Measurements from ENCODE around the gene ASCL2. TPM values are rescaled to one million over a fixed set of nuclear protein-coding genes. Genes with fewer than 3 reads are reported as not detected.

ASCL2 gene
- total and polyA plus RNA-seq, 2 of the 4 experiments (the other 2 are of a cell fraction), result not detected

DNA sequence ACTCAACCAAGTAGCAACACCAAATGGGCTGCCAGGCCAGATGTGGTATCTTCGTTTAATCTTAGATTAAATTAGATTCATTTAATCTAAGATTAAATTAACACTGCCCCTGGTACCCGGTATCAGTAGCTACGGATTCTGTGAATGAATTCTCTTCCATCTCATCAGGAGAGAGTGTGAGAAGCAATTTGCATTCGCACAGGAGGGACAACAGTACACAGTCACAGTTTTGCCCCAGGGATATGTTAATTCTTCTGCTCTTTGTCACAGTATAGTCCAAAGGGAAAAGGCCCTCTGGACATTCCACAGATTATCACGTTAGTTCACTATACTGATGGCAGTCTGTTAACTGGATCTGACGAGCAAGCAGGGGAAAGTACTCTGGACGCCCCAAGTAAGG, 22.9 kb downstream of the ASCL2 start:
- Histone ChIP-seq H2AK9ac (replicated peaks; ENCODE audit: low read depth, low read length, poor library complexity) (no peak overlapping the region), H2AFZ (replicated peaks; ENCODE audit: low read length, poor library complexity) (no peak overlapping the region), H4K8ac (ENCODE audit: low read depth in 2 of 2, low read length in 2 of 2) (no peak overlapping the region), H3K18ac (ENCODE audit: low read depth, low read length) (no peak overlapping the region), H3K79me1 (ENCODE audit: low read depth in 1 of 2, low read length in 2 of 2) (no peaks in the 10 kb centered on the region), H2BK5ac (ENCODE audit: low read depth, low read length, poor library complexity, severe bottlenecking) (no peak overlapping the region), H2BK15ac (ENCODE audit: low read depth, low read length) (no peak overlapping the region), H3K27me3 (ENCODE audit: control insufficient read depth, insufficient read depth, low read length) (peaks cover 33% of the 10 kb centered on the region), H3K56ac (ENCODE audit: extremely low read depth, insufficient read depth, low read length) (no peak overlapping the region), H3K4me1 (ENCODE audit: control insufficient read depth, insufficient read depth, low read length) (no peaks in the 10 kb centered on the region), H3K4me3 (ENCODE audit: insufficient read depth, low read depth, low read length) (no peak overlapping the region), H3K4me2 (ENCODE audit: low read depth, low read length) (no peak overlapping the region), H3K9ac (ENCODE audit: low read depth, low read length) (no peak overlapping the region), H3K27ac (ENCODE audit: insufficient read depth, low read length) (no peak overlapping the region), H3K9me3 (ENCODE audit: control insufficient read depth, insufficient read depth, low read length) (no peaks in the 10 kb centered on the region), H4K20me1 (ENCODE audit: insufficient read depth, low read length) (no peaks in the 10 kb centered on the region), H3K23ac (ENCODE audit: low read depth, low read length) (no peak overlapping the region), H2BK20ac (ENCODE audit: low read depth, low read length) (no peak overlapping the region), H3K14ac (replicated peaks; ENCODE audit: low read depth, low read length) (no peak overlapping the region), H4K5ac (ENCODE audit: low read depth, low read length) (no peak overlapping the region), H3K4ac (ENCODE audit: low read depth, low read length) (no peak overlapping the region), H4K91ac (ENCODE audit: insufficient read depth, low read depth, low read length) (no peak overlapping the region), H3K9me1 (ENCODE audit: insufficient read depth, low read length) (no peaks in the 10 kb centered on the region), H2AK5ac (ENCODE audit: low read depth, low read length) (no peak overlapping the region), H2BK120ac (ENCODE audit: low read depth, low read length) (no peak overlapping the region), H3K36me3 (ENCODE audit: control insufficient read depth, insufficient read depth, low read length) (no peaks in the 10 kb centered on the region)
- in situ Hi-C loops (cut with MboI; ENCODE audit: low sequenced_read_pairs), result no loop called here
- no peak for DNase-seq
- intact Hi-C loops (cut with micrococcal nuclease), result no loop called here
- ChIA-PET CTCF (no interaction called here), POLR2A (ENCODE audit: unreplicated experiment) (no interaction called here)
- BruUV-seq (replicated peaks), result no TSS peak
- ATAC-seq (ENCODE audit: low read depth), result no peak
- dilution Hi-C loops (cut with HindIII; ENCODE audit: low sequenced_read_pairs, unreplicated experiment), result no loop called here
- WGBS, 2 experiments (ENCODE audit: extremely low coverage in 2 of 2, insufficient read length in 1 of 2), result no CpG with 5 or more reads among the region's 7 CpGs
- TF ChIP-seq CEBPB (IDR thresholded peaks at IDR 0.05; ENCODE audit: low read depth, low read length), result no peak
- TF ChIP-seq, protein P1, sequence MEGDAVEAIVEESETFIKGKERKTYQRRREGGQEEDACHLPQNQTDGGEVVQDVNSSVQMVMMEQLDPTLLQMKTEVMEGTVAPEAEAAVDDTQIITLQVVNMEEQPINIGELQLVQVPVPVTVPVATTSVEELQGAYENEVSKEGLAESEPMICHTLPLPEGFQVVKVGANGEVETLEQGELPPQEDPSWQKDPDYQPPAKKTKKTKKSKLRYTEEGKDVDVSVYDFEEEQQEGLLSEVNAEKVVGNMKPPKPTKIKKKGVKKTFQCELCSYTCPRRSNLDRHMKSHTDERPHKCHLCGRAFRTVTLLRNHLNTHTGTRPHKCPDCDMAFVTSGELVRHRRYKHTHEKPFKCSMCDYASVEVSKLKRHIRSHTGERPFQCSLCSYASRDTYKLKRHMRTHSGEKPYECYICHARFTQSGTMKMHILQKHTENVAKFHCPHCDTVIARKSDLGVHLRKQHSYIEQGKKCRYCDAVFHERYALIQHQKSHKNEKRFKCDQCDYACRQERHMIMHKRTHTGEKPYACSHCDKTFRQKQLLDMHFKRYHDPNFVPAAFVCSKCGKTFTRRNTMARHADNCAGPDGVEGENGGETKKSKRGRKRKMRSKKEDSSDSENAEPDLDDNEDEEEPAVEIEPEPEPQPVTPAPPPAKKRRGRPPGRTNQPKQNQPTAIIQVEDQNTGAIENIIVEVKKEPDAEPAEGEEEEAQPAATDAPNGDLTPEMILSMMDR (conservative IDR thresholded peaks at IDR 0.05; ENCODE audit: low read depth, low read length), result no peak
- TF ChIP-seq, protein P2, sequence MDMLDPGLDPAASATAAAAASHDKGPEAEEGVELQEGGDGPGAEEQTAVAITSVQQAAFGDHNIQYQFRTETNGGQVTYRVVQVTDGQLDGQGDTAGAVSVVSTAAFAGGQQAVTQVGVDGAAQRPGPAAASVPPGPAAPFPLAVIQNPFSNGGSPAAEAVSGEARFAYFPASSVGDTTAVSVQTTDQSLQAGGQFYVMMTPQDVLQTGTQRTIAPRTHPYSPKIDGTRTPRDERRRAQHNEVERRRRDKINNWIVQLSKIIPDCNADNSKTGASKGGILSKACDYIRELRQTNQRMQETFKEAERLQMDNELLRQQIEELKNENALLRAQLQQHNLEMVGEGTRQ (IDR thresholded peaks at IDR 0.05; ENCODE audit: low read depth, low read length), result no peak
- TF ChIP-seq RCOR1 (IDR thresholded peaks at IDR 0.05; ENCODE audit: insufficient replicate concordance, low read length), result no peak
- no peak for TF ChIP-seq SMC3 (IDR thresholded peaks at IDR 0.05; ENCODE audit: low read depth, low read length)
- TF ChIP-seq CHD1 (IDR thresholded peaks at IDR 0.05; ENCODE audit: low read depth, low read length), result no peak
- no peak for TF ChIP-seq MAFK (IDR thresholded peaks at IDR 0.05; ENCODE audit: low read depth, low read length)
- TF ChIP-seq, protein P3, sequence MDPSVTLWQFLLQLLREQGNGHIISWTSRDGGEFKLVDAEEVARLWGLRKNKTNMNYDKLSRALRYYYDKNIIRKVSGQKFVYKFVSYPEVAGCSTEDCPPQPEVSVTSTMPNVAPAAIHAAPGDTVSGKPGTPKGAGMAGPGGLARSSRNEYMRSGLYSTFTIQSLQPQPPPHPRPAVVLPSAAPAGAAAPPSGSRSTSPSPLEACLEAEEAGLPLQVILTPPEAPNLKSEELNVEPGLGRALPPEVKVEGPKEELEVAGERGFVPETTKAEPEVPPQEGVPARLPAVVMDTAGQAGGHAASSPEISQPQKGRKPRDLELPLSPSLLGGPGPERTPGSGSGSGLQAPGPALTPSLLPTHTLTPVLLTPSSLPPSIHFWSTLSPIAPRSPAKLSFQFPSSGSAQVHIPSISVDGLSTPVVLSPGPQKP (IDR thresholded peaks at IDR 0.05; ENCODE audit: borderline replicate concordance, low read depth, low read length), result no peak
- TF ChIP-seq MAZ (IDR thresholded peaks at IDR 0.05; ENCODE audit: borderline replicate concordance, low read depth, low read length), result no peak

Measured in IMR-90 (cell line).